ENCODE measurements around the gene UBE3D. TPM values are rescaled to one million over a fixed set of nuclear protein-coding genes. Genes with fewer than 3 reads are reported as not detected.

UBE3D gene
- total RNA-seq, 1 experiment from 2014 or later = 10.7 TPM

DNA sequence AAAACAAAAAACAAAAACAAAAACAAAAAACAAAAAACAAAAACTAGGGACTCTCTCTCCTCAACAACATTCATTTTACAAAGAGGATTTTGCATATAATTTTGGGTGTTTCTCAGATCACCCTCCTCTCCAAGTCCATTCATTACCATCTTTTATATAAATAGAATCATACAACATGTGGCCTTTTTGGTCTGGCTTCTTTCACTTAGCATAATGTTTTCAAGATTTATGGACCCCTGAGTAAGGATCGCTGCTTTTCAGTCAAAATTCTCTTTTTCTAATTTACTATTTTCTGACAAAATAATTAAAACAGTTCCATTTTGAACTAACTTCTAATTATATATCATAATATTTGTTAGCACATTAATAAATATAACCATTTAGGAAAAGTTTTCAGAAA lies 94.8 kb downstream of the UBE3D start:
- Histone ChIP-seq H2AFZ (ENCODE audit: low read length) (no peak overlapping the region), H2BK12ac (ENCODE audit: insufficient read length, low read depth, low read length) (no peak overlapping the region), H2BK5ac (ENCODE audit: insufficient read length, low read length) (no peak overlapping the region), H3K4ac (ENCODE audit: low read depth, low read length) (no peak overlapping the region), H4K91ac (ENCODE audit: insufficient read length, low read depth, low read length) (no peak overlapping the region), H2BK20ac (ENCODE audit: low read depth, low read length, poor library complexity, severe bottlenecking) (no peak overlapping the region), H3K23me2 (ENCODE audit: insufficient read length, low read depth, low read length, poor library complexity, severe bottlenecking) (no peaks in the 10 kb centered on the region), H3K4me2 (ENCODE audit: insufficient read depth, insufficient read length, low read length) (no peak overlapping the region), H4K8ac (replicated peaks; ENCODE audit: insufficient read length, low read depth, low read length) (no peak overlapping the region), H3K9ac (ENCODE audit: extremely low read depth, insufficient read length, low read length) (no peak overlapping the region), H3K27ac (ENCODE audit: insufficient read length, low read depth, low read length) (no peak overlapping the region), H3K9me3 (ENCODE audit: control insufficient read depth, low read depth, low read length) (no peaks in the 10 kb centered on the region), H3T11ph (ENCODE audit: low read length) (no peak overlapping the region), H2BK120ac (ENCODE audit: low read depth, low read length, poor library complexity, severe bottlenecking) (no peak overlapping the region), H3K27me3 (ENCODE audit: insufficient read depth, low read length) (no peaks in the 10 kb centered on the region), H4K20me1 (ENCODE audit: control insufficient read depth, insufficient read depth, insufficient read length) (no peaks in the 10 kb centered on the region), H3K4me1 (ENCODE audit: insufficient read depth, low read length) (no peaks in the 10 kb centered on the region), H3K23ac (ENCODE audit: insufficient read length, low read depth, low read length) (no peak overlapping the region), H4K5ac (ENCODE audit: insufficient read length, low read depth, low read length) (no peak overlapping the region), H3K18ac (ENCODE audit: insufficient read length, low read depth, low read length) (no peak overlapping the region), H3K79me1 (ENCODE audit: insufficient read depth, low read depth, low read length, poor library complexity, severe bottlenecking) (no peaks in the 10 kb centered on the region), H2AK5ac (ENCODE audit: insufficient read length, low read length) (no peak overlapping the region), H2BK15ac (ENCODE audit: low read depth, low read length) (no peak overlapping the region), H3K79me2 (ENCODE audit: insufficient read depth, low read length) (no peaks in the 10 kb centered on the region), H3K14ac (ENCODE audit: insufficient read depth, low read length) (no peak overlapping the region), H3K56ac (ENCODE audit: insufficient read length, low read depth, low read length) (no peak overlapping the region)
- H3K36me3 Mint-ChIP-seq (ENCODE audit: insufficient read depth in 1 of 3, low read depth in 3 of 3) = peaks cover 0 to 7% (median 4%) of the 10 kb centered on the region in 3 experiments; a peak in 4 of 7 replicates
- no CpG with 5 or more reads among the region's 1 CpG for WGBS (ENCODE audit: extremely low coverage, insufficient read length, low lambda C conversion rate)
- DNase-seq = no peak
- no peaks in the 10 kb centered on the region for H3K4me1 Mint-ChIP-seq
- H3K9me3 Mint-ChIP-seq = no peaks in the 10 kb centered on the region; a peak in 1 of 5 replicates
- H3K27me3 Mint-ChIP-seq (ENCODE audit: low read depth) = no peaks in the 10 kb centered on the region
- TF ChIP-seq CTCF (conservative IDR thresholded peaks at IDR 0.05) = no peak
- H3K4me3 Mint-ChIP-seq = no peak overlapping the region
- no peak overlapping the region for H3K27ac Mint-ChIP-seq

All from H9 (cell line).